Osteoblast (primary cell): ENCODE results near the gene HTT-AS. TPM values are rescaled to one million over a fixed set of nuclear protein-coding genes. Genes with fewer than 3 reads are reported as not detected.

Experiments
- DNase-seq: peaks from one replicate; pipeline ENCODE4 v3.0.0; 2011; ENCODE audit warnings: low spot score, mixed read lengths; ENCODE audit not compliant: insufficient read length; ENCODE audit errors: missing footprints
- H2AFZ ChIP-seq: 2 replicates; pipeline ENCODE4 v1.6.0; 2011; ENCODE audit warnings: mild to moderate bottlenecking, low read length
- H3K27ac ChIP-seq: 2 replicates; pipeline ENCODE4 v1.5.1; 2011; ENCODE audit warnings: mild to moderate bottlenecking, low read depth, low read length, moderate library complexity
- H3K27me3 ChIP-seq: 2 replicates; pipeline ENCODE4 v1.6.0; 2012; ENCODE audit warnings: mild to moderate bottlenecking, control low read depth, inconsistent platforms, low read length, moderate library complexity; ENCODE audit not compliant: insufficient read depth
- H3K36me3 ChIP-seq: 2 replicates; pipeline ENCODE4 v1.5.1; 2011; ENCODE audit warnings: mild to moderate bottlenecking, low read length, control low read depth, moderate library complexity; ENCODE audit not compliant: insufficient read depth
- H3K4me1 ChIP-seq: 2 replicates; pipeline ENCODE4 v1.5.1; 2011; ENCODE audit warnings: mild to moderate bottlenecking, low read length, control low read depth, moderate library complexity; ENCODE audit not compliant: insufficient read depth
- H3K4me2 ChIP-seq: 2 replicates; pipeline ENCODE4 v1.6.0; 2011; ENCODE audit warnings: mild to moderate bottlenecking, low read length; ENCODE audit not compliant: insufficient read depth
- H3K4me3 ChIP-seq: fragments of 200-600 bp; sonication (generic); 3 replicates; pipeline ENCODE4 v1.5.1; 2012; ENCODE audit warnings: mild to moderate bottlenecking, low read length, inconsistent platforms; ENCODE audit not compliant: insufficient read depth
- H3K79me2 ChIP-seq: 2 replicates; pipeline ENCODE4 v1.6.0; 2012; ENCODE audit warnings: mild to moderate bottlenecking, low read length, control low read depth, inconsistent platforms; ENCODE audit not compliant: insufficient read depth
- H3K9me3 ChIP-seq: 2 replicates; pipeline ENCODE4 v1.5.1; 2011; ENCODE audit warnings: low read depth, low read length, control low read depth
- H4K20me1 ChIP-seq: 2 replicates; pipeline ENCODE4 v1.6.0; 2012; ENCODE audit warnings: mild to moderate bottlenecking, low read length, control low read depth; ENCODE audit not compliant: insufficient read depth
- CTCF ChIP-seq: IDR thresholded peaks from 2 replicates; pipeline ENCODE4 v1.5.1; 2011; ENCODE audit warnings: mild to moderate bottlenecking, low read depth, low read length, moderate library complexity; ENCODE audit errors: extremely low read depth
- total RNA-seq: library from RNA; depleted of rRNA; stranded (reverse); fragments of >200 nt; gene quantifications from 2 replicates; pipeline ENCODE4 v1.2.3, GENCODE V29; 2012

The HTT-AS gene
- total RNA-seq, 1 donor, result not detected

- H3K36me3 ChIP-seq, result no peaks in the 10 kb centered on the region
- DNase-seq, result no peak
- no peaks in the 10 kb centered on the region for H4K20me1 ChIP-seq
- no peak overlapping the region for H3K27ac ChIP-seq
- TF ChIP-seq CTCF, result no peak
- H3K79me2 ChIP-seq, result no peaks in the 10 kb centered on the region
- no peak overlapping the region for H3K4me3 ChIP-seq
- H3K9me3 ChIP-seq, result no peaks in the 10 kb centered on the region
- H2AFZ ChIP-seq, result no peak overlapping the region
- no peaks in the 10 kb centered on the region for H3K27me3 ChIP-seq
- H3K4me1 ChIP-seq, result no peaks in the 10 kb centered on the region
- H3K4me2 ChIP-seq, result no peak overlapping the region
Observed at GRCh38 chr4:3065551-3065950, 8.8 kb downstream of the HTT-AS start.

- TF ChIP-seq CTCF, result no peak
- no peak overlapping the region for H2AFZ ChIP-seq
- no peaks in the 10 kb centered on the region for H3K4me1 ChIP-seq
- no peaks in the 10 kb centered on the region for H3K79me2 ChIP-seq
- H3K36me3 ChIP-seq, result no peaks in the 10 kb centered on the region
- H3K4me3 ChIP-seq, result no peak overlapping the region
- no peak overlapping the region for H3K4me2 ChIP-seq
- H4K20me1 ChIP-seq, result no peaks in the 10 kb centered on the region
- no peak for DNase-seq
- H3K27me3 ChIP-seq, result no peaks in the 10 kb centered on the region
- no peak overlapping the region for H3K27ac ChIP-seq
- H3K9me3 ChIP-seq, result no peaks in the 10 kb centered on the region
Observed at GRCh38 chr4:3062471-3062870, 11.9 kb downstream of the HTT-AS start.

- Histone ChIP-seq H4K20me1 (no peaks in the 10 kb centered on the region), H3K79me2 (no peaks in the 10 kb centered on the region), H3K27ac (no peak overlapping the region), H3K4me2 (no peak overlapping the region), H3K36me3 (no peaks in the 10 kb centered on the region), H3K4me1 (no peaks in the 10 kb centered on the region), H3K9me3 (peaks cover 4% of the 10 kb centered on the region), H2AFZ (no peak overlapping the region), H3K27me3 (no peaks in the 10 kb centered on the region), H3K4me3 (no peak overlapping the region)
- DNase-seq, result no peak
- no peak for TF ChIP-seq CTCF
Observed at GRCh38 chr4:3060946-3061345, 13.4 kb downstream of the HTT-AS start.

GRCh38 chr4:3059943-3060342 is 14.4 kb downstream of the HTT-AS start:
- Histone ChIP-seq H3K4me1 (no peaks in the 10 kb centered on the region), H3K27me3 (no peaks in the 10 kb centered on the region), H3K9me3 (peaks cover 4% of the 10 kb centered on the region), H2AFZ (no peak overlapping the region), H3K36me3 (no peaks in the 10 kb centered on the region), H3K79me2 (no peaks in the 10 kb centered on the region), H4K20me1 (no peaks in the 10 kb centered on the region), H3K4me3 (no peak overlapping the region), H3K4me2 (no peak overlapping the region), H3K27ac (no peak overlapping the region)
- no peak for DNase-seq
- TF ChIP-seq CTCF, result no peak
